PC-9 (cell line): ENCODE results near the gene LRIG1.

Source experiments
- EZH2 ChIP-seq: fragments of 200-600 bp; sonication (generic); IDR thresholded peaks from 2 replicates; pipeline ENCODE4 v1.8.0; 2017; ENCODE audit warnings: antibody characterized with exemption, low read depth
- TF ChIP-seq, protein P1 (sequence below): fragments of 200-600 bp; sonication (generic); conservative IDR thresholded peaks from 2 replicates; pipeline ENCODE4 v1.6.1; 2017; ENCODE audit warnings: mixed run types, antibody characterized with exemption, mild to moderate bottlenecking, moderate library complexity

DNA sequence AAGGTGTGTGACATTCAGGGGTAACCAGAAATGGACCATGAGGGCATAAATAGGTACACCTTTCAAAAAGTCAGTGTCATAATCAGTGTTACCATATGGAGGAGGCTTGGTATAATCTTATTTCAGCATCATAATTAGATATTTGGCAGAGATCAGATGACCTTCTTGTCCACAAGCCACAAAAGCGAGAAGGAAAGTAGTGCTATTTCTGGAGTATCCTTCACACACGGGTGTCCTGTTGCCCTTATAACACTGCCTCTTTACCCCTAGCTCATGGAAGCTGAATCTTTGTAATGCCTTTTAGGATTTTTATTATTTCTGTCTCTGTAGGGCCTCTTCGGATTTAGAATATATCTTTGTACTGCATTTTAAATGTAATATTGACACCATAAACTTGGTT, 132.8 kb downstream of the LRIG1 start:
- TF ChIP-seq, protein P1, sequence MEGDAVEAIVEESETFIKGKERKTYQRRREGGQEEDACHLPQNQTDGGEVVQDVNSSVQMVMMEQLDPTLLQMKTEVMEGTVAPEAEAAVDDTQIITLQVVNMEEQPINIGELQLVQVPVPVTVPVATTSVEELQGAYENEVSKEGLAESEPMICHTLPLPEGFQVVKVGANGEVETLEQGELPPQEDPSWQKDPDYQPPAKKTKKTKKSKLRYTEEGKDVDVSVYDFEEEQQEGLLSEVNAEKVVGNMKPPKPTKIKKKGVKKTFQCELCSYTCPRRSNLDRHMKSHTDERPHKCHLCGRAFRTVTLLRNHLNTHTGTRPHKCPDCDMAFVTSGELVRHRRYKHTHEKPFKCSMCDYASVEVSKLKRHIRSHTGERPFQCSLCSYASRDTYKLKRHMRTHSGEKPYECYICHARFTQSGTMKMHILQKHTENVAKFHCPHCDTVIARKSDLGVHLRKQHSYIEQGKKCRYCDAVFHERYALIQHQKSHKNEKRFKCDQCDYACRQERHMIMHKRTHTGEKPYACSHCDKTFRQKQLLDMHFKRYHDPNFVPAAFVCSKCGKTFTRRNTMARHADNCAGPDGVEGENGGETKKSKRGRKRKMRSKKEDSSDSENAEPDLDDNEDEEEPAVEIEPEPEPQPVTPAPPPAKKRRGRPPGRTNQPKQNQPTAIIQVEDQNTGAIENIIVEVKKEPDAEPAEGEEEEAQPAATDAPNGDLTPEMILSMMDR: no peak
- no peak for TF ChIP-seq EZH2
